ENCODE results near the gene ITGA11. TPM values are rescaled to one million over a fixed set of nuclear protein-coding genes. Genes with fewer than 3 reads are reported as not detected.

ITGA11 gene
- total RNA-seq, 1 donor from 2014 or later: 0.53 TPM

- FAIRE-seq: no peak
- Histone ChIP-seq H3K27me3 (ENCODE audit: control insufficient read depth, insufficient read depth, low read length) (peaks cover 2% of the 10 kb centered on the region), H3K4me3 (ENCODE audit: low read depth, low read length) (no peak overlapping the region), H3K36me3 (ENCODE audit: control insufficient read depth, insufficient read depth, low read length) (no peaks in the 10 kb centered on the region)
- no peak for TF ChIP-seq CTCF (IDR thresholded peaks at IDR 0.05; ENCODE audit: insufficient read depth, low read length, severe bottlenecking)
- DNase-seq (ENCODE audit: low read depth): no peak
Observed at GRCh38 chr15:68368731-68369435, 63.1 kb downstream of the ITGA11 start.

- H3K4me3 ChIP-seq (ENCODE audit: low read depth, low read length): no peak overlapping the region
- peaks cover 2% of the 10 kb centered on the region for H3K27me3 ChIP-seq (ENCODE audit: control insufficient read depth, insufficient read depth, low read length)
- H3K36me3 ChIP-seq (ENCODE audit: control insufficient read depth, insufficient read depth, low read length): no peaks in the 10 kb centered on the region
- TF ChIP-seq CTCF (IDR thresholded peaks at IDR 0.05; ENCODE audit: insufficient read depth, low read length, severe bottlenecking): no peak
- DNase-seq (ENCODE audit: low read depth): no peak
- FAIRE-seq: no peak
Observed at GRCh38 chr15:68367992-68368391, 64.0 kb downstream of the ITGA11 start.

GRCh38 chr15:68367226-68367625, 64.7 kb downstream of the ITGA11 start:
- DNase-seq (ENCODE audit: low read depth) (no peak), FAIRE-seq (no peak)
- Histone ChIP-seq H3K4me3 (ENCODE audit: low read depth, low read length) (no peak overlapping the region), H3K27me3 (ENCODE audit: control insufficient read depth, insufficient read depth, low read length) (peaks cover 2% of the 10 kb centered on the region), H3K36me3 (ENCODE audit: control insufficient read depth, insufficient read depth, low read length) (no peaks in the 10 kb centered on the region)
- TF ChIP-seq CTCF (IDR thresholded peaks at IDR 0.05; ENCODE audit: insufficient read depth, low read length, severe bottlenecking): no peak

- TF ChIP-seq CTCF (IDR thresholded peaks at IDR 0.05; ENCODE audit: insufficient read depth, low read length, severe bottlenecking): no peak
- DNase-seq (ENCODE audit: low read depth) (no peak), FAIRE-seq (no peak)
- H3K4me3 ChIP-seq (ENCODE audit: low read depth, low read length): no peak overlapping the region
- no peaks in the 10 kb centered on the region for H3K36me3 ChIP-seq (ENCODE audit: control insufficient read depth, insufficient read depth, low read length)
- H3K27me3 ChIP-seq (ENCODE audit: control insufficient read depth, insufficient read depth, low read length): peaks cover 2% of the 10 kb centered on the region
Observed at GRCh38 chr15:68366314-68366713, 65.6 kb downstream of the ITGA11 start.

GRCh38 chr15:68365770-68366169, 66.2 kb downstream of the ITGA11 start:
- Histone ChIP-seq H3K27me3 (ENCODE audit: control insufficient read depth, insufficient read depth, low read length) (peaks cover 4% of the 10 kb centered on the region), H3K36me3 (ENCODE audit: control insufficient read depth, insufficient read depth, low read length) (no peaks in the 10 kb centered on the region), H3K4me3 (ENCODE audit: low read depth, low read length) (no peak overlapping the region)
- no peak for TF ChIP-seq CTCF (IDR thresholded peaks at IDR 0.05; ENCODE audit: insufficient read depth, low read length, severe bottlenecking)
- DNase-seq (ENCODE audit: low read depth) (no peak), FAIRE-seq (no peak)
